OCI-LY7 (cell line): ENCODE data around the gene RASSF5.

Experiments used
- CTCF ChIP-seq: fragments of 200-600 bp; sonication (generic); conservative IDR thresholded peaks from 2 replicates; pipeline ENCODE4 v1.5.1; 2014; ENCODE audit warnings: mild to moderate bottlenecking, antibody characterized with exemption, low read length, moderate library complexity, mixed read lengths
- EZH2phosphoT487 ChIP-seq: fragments of 200-600 bp; sonication (generic); IDR thresholded peaks from 2 replicates; pipeline ENCODE4 v1.6.1; 2018; ENCODE audit warnings: low read depth, borderline replicate concordance, mild to moderate bottlenecking, mixed run types, antibody characterized with exemption, low read length, moderate library complexity, mixed read lengths

- TF ChIP-seq CTCF (no peak), EZH2phosphoT487 (no peak)
Measured at GRCh38 chr1:206538086-206538770, 30.9 kb downstream of the RASSF5 start.
